PC-9 (cell line): Measurements from ENCODE around the gene COQ4. TPM values are rescaled to one million over a fixed set of nuclear protein-coding genes. Genes with fewer than 3 reads are reported as not detected.

Experiments used
- BruUV-seq: library from RNA; stranded (reverse); fragments of 400-500 nt; replicated peaks from 2 replicates; lab custom pipeline; 2021; lab: Mats Ljungman, UMichigan
- CTCF ChIA-PET: fragments of 300-600 bp; sonication (Branson Sonifier 250); formaldehyde crosslinking; loops from one replicate; lab custom pipeline; 2022; ENCODE audit warnings: antibody characterized with exemption; lab: Charles Lee
- POLR2A ChIA-PET: fragments of 300-600 bp; sonication (Branson Sonifier 250); formaldehyde crosslinking; loops from one replicate; lab custom pipeline; 2022; ENCODE audit warnings: antibody characterized with exemption; ENCODE audit not compliant: unreplicated experiment; lab: Charles Lee
- DNase-seq, 2 experiments: peaks; one replicate each; pipeline versions ENCODE4 v3.0.0 to v3.0.0-alpha.2; 2015 to 2022; ENCODE audit warnings: mixed read lengths in 1 of 2
- H2AFZ ChIP-seq: fragments of 200-600 bp; sonication (generic); 2 replicates; pipeline ENCODE4 v1.8.1; 2017; ENCODE audit warnings: antibody characterized with exemption
- H3F3A ChIP-seq: fragments of 200-600 bp; sonication (generic); 2 replicates; pipeline ENCODE4 v1.8.1; 2017; ENCODE audit warnings: antibody characterized with exemption, mild to moderate bottlenecking, low read depth; ENCODE audit not compliant: insufficient read depth
- H3K27ac ChIP-seq: fragments of 200-600 bp; sonication (generic); 2 replicates; pipeline ENCODE4 v1.6.1; 2016; ENCODE audit warnings: mixed run types
- H3K27me3 ChIP-seq: fragments of 200-600 bp; sonication (generic); 2 replicates; pipeline ENCODE4 v1.6.1; 2016; ENCODE audit warnings: low read depth, mixed run types; ENCODE audit not compliant: insufficient read depth
- H3K36me3 ChIP-seq: fragments of 200-600 bp; sonication (generic); 2 replicates; pipeline ENCODE4 v1.6.1; 2016; ENCODE audit warnings: low read depth, mixed run types
- H3K4me1 ChIP-seq: fragments of 200-600 bp; sonication (generic); replicated peaks from 2 replicates; pipeline ENCODE4 v1.6.1; 2016; ENCODE audit warnings: mixed run types; ENCODE audit not compliant: insufficient read depth
- H3K4me2 ChIP-seq: fragments of 200-600 bp; sonication (generic); 2 replicates; pipeline ENCODE4 v1.6.1; 2017; ENCODE audit warnings: mixed run types
- H3K4me3 ChIP-seq: fragments of 200-600 bp; sonication (generic); 2 replicates; pipeline ENCODE4 v1.6.1; 2016; ENCODE audit warnings: mixed run types
- H3K79me2 ChIP-seq: fragments of 200-600 bp; sonication (generic); 2 replicates; pipeline ENCODE4 v1.6.1; 2017; ENCODE audit warnings: low read depth, mixed run types
- H3K9me2 ChIP-seq: fragments of 200-600 bp; sonication (generic); 2 replicates; pipeline ENCODE4 v1.8.1; 2017; ENCODE audit warnings: mild to moderate bottlenecking; ENCODE audit not compliant: insufficient read depth
- H3K9me3 ChIP-seq: fragments of 200-600 bp; sonication (generic); 2 replicates; pipeline ENCODE4 v1.8.1; 2016; ENCODE audit warnings: low read depth; ENCODE audit not compliant: insufficient read depth
- H4K20me1 ChIP-seq: fragments of 200-600 bp; sonication (generic); 2 replicates; pipeline ENCODE4 v1.8.1; 2017; ENCODE audit not compliant: insufficient read depth
- CTCF ChIP-seq: fragments of 200-600 bp; sonication (generic); conservative IDR thresholded peaks from 2 replicates; pipeline ENCODE4 v1.6.1; 2017; ENCODE audit warnings: mixed run types, antibody characterized with exemption, mild to moderate bottlenecking, moderate library complexity
- EZH2 ChIP-seq: fragments of 200-600 bp; sonication (generic); IDR thresholded peaks from 2 replicates; pipeline ENCODE4 v1.8.0; 2017; ENCODE audit warnings: antibody characterized with exemption, low read depth
- intact Hi-C: fragments of 100-400 bp; cut with micrococcal nuclease; formaldehyde crosslinking; loops from one replicate; pipeline ENCODE4 v1.10.0; 2022; ENCODE audit not compliant: unreplicated experiment
- total RNA-seq: library from RNA; stranded (reverse); gene quantifications from 2 replicates; pipeline ENCODE4 v1.2.3, GENCODE V29; 2021

The COQ4 gene
- total RNA-seq, 1 experiment from 2014 or later: 81.8 TPM

- no peak overlapping the region for H3K4me3 ChIP-seq
- H3K27me3 ChIP-seq: no peaks in the 10 kb centered on the region
- no peaks in the 10 kb centered on the region for H3K9me3 ChIP-seq
- intact Hi-C loops: loop anchor here (5.0 kb wide), 4 partner anchors 67 to 218 kb away; partner anchors contain the start of genes CIZ1, GOLGA2, PTGES2 and SWI5
- H3F3A ChIP-seq: peaks cover under 1% of the 10 kb centered on the region; the same call in 1 of the 2 replicates
- no peak for DNase-seq
- no peak overlapping the region for H2AFZ ChIP-seq
- TF ChIP-seq EZH2 (no peak), CTCF (no peak)
- POLR2A ChIA-PET: interaction anchor here (0.5 kb wide), 1 partner anchor 95 kb away, joined by 3 read pairs; no protein-coding TSS in a partner anchor
- no peaks in the 10 kb centered on the region for H3K9me2 ChIP-seq
- peaks cover 13% of the 10 kb centered on the region for H3K79me2 ChIP-seq
- no TSS peak for BruUV-seq
- 0 out of 2 replicates have a peak, but pooled peaks cover 7% of the 10 kb centered on the region for H3K36me3 ChIP-seq
- no peak overlapping the region for H3K4me2 ChIP-seq
- H3K27ac ChIP-seq: no peak overlapping the region
- CTCF ChIA-PET: no interaction called here
- H3K4me1 ChIP-seq: no peaks in the 10 kb centered on the region; the same call in 1 of the 2 replicates
- H4K20me1 ChIP-seq: no peaks in the 10 kb centered on the region
Measured at GRCh38 chr9:128344931-128345605, 22.4 kb downstream of the COQ4 start.

GRCh38 chr9:128349125-128349524 lies 26.5 kb downstream of the COQ4 start:
- Histone ChIP-seq H3F3A (no peaks in the 10 kb centered on the region), H4K20me1 (no peaks in the 10 kb centered on the region), H3K27me3 (no peaks in the 10 kb centered on the region), H2AFZ (no peak overlapping the region), H3K4me3 (no peak overlapping the region), H3K9me2 (no peaks in the 10 kb centered on the region), H3K4me2 (no peak overlapping the region), H3K9me3 (no peaks in the 10 kb centered on the region), H3K79me2 (no peaks in the 10 kb centered on the region), H3K4me1 (no peaks in the 10 kb centered on the region), H3K36me3 (0 out of 2 replicates have a peak, but pooled peaks cover 7% of the 10 kb centered on the region), H3K27ac (no peak overlapping the region)
- no TSS peak for BruUV-seq
- no peak for DNase-seq
- no peak for TF ChIP-seq EZH2
- no peak for TF ChIP-seq CTCF
- POLR2A ChIA-PET: no interaction called here
- intact Hi-C loops: no loop called here
- CTCF ChIA-PET: no interaction called here

GRCh38 chr9:128349772-128350171 lies 27.1 kb downstream of the COQ4 start:
- POLR2A ChIA-PET: no interaction called here
- Histone ChIP-seq H3K79me2 (no peaks in the 10 kb centered on the region), H3K9me2 (no peaks in the 10 kb centered on the region), H3K4me1 (no peaks in the 10 kb centered on the region), H3F3A (no peaks in the 10 kb centered on the region), H3K4me3 (no peak overlapping the region), H3K36me3 (0 out of 2 replicates have a peak, but pooled peaks cover 7% of the 10 kb centered on the region), H4K20me1 (no peaks in the 10 kb centered on the region), H3K9me3 (no peaks in the 10 kb centered on the region), H3K27me3 (no peaks in the 10 kb centered on the region), H3K4me2 (no peak overlapping the region), H2AFZ (no peak overlapping the region), H3K27ac (no peak overlapping the region)
- TF ChIP-seq EZH2 (no peak), CTCF (no peak)
- no TSS peak for BruUV-seq
- no peak for DNase-seq
- CTCF ChIA-PET: no interaction called here
- intact Hi-C loops: no loop called here
